Measurements from ENCODE around the gene MYO5B. TPM values are rescaled to one million over a fixed set of nuclear protein-coding genes. Genes with fewer than 3 reads are reported as not detected.

MYO5B gene
- total RNA-seq, 4 donors from 2014 or later = 6.3 to 35.2 (median 10.2) TPM

- no peaks in the 10 kb centered on the region for H3K9me3 ChIP-seq
- 56 to 77% methylated on average over 3 of the region's 3 CpGs for WGBS, 2 donors
- DNase-seq (ENCODE audit: low spot score in 2 of 2) = no peak
- H3K4me3 ChIP-seq = no peak overlapping the region
- TF ChIP-seq POLR2A (IDR thresholded peaks at IDR 0.05) (no peak), EP300 (IDR thresholded peaks at IDR 0.05) (no peak)
- no peak overlapping the region for H3K27ac ChIP-seq
- H3K36me3 ChIP-seq = no peaks in the 10 kb centered on the region
- H3K27me3 ChIP-seq = no peaks in the 10 kb centered on the region
- H3K4me1 ChIP-seq = peaks cover 0 to 10% (median 2%) of the 10 kb centered on the region in 4 donors
Observed at GRCh38 chr18:49973592-49973991, 221.4 kb downstream of the MYO5B start.

GRCh38 chr18:49972535-49972934, 222.4 kb downstream of the MYO5B start:
- H3K27me3 ChIP-seq = no peaks in the 10 kb centered on the region

GRCh38 chr18:49971462-49971861, 223.5 kb downstream of the MYO5B start:
- 78 to 86% methylated on average over 1 of the region's 1 CpG for WGBS, 2 donors
- Histone ChIP-seq H3K4me1 (peaks cover 0 to 5% (median 2%) of the 10 kb centered on the region in 4 donors), H3K9me3 (no peaks in the 10 kb centered on the region), H3K27me3 (no peaks in the 10 kb centered on the region), H3K4me3 (no peak overlapping the region), H3K27ac (no peak overlapping the region), H3K36me3 (no peaks in the 10 kb centered on the region)
- no peak for DNase-seq (ENCODE audit: low spot score in 2 of 2)
- TF ChIP-seq CTCF (IDR thresholded peaks at IDR 0.05) = no peak
- no peak for TF ChIP-seq EP300 (IDR thresholded peaks at IDR 0.05)
- no peak for TF ChIP-seq POLR2A (IDR thresholded peaks at IDR 0.05)

More at GRCh38 chr18:49972535-49972934, 222.4 kb downstream of the MYO5B start:
- no peak overlapping the region for H3K4me3 ChIP-seq
- no peaks in the 10 kb centered on the region for H3K36me3 ChIP-seq
- WGBS, 2 donors = 80 to 94% methylated on average over 3 of the region's 3 CpGs
- no peak overlapping the region for H3K27ac ChIP-seq
- no peaks in the 10 kb centered on the region for H3K9me3 ChIP-seq
- H3K4me1 ChIP-seq = peaks cover 0 to 10% (median 2%) of the 10 kb centered on the region in 4 donors
- TF ChIP-seq CTCF (IDR thresholded peaks at IDR 0.05) (no peak), EP300 (IDR thresholded peaks at IDR 0.05) (no peak), POLR2A (IDR thresholded peaks at IDR 0.05) (no peak)
- no peak for DNase-seq (ENCODE audit: low spot score in 2 of 2)

GRCh38 chr18:49970319-49970718, 224.6 kb downstream of the MYO5B start:
- TF ChIP-seq CTCF (IDR thresholded peaks at IDR 0.05) = no peak
- Histone ChIP-seq H3K27ac (no peak overlapping the region), H3K4me3 (no peak overlapping the region), H3K27me3 (no peaks in the 10 kb centered on the region), H3K9me3 (no peaks in the 10 kb centered on the region), H3K36me3 (no peaks in the 10 kb centered on the region), H3K4me1 (no peaks in the 10 kb centered on the region)
- DNase-seq (ENCODE audit: low spot score in 2 of 2) = no peak
- WGBS, 2 donors = 86 to 90% methylated on average over 4 of the region's 4 CpGs

GRCh38 chr18:49968644-49969309, 226.2 kb downstream of the MYO5B start:
- H3K27ac ChIP-seq = no peak overlapping the region
- H3K36me3 ChIP-seq = no peaks in the 10 kb centered on the region
- 55 to 65% methylated on average over 5 of the region's 5 CpGs for WGBS, 2 donors
- H3K9me3 ChIP-seq = no peaks in the 10 kb centered on the region
- H3K27me3 ChIP-seq = no peaks in the 10 kb centered on the region
- H3K4me3 ChIP-seq = no peak overlapping the region
- TF ChIP-seq CTCF (IDR thresholded peaks at IDR 0.05) = no peak
- no peak for TF ChIP-seq EP300 (IDR thresholded peaks at IDR 0.05)
- TF ChIP-seq POLR2A (IDR thresholded peaks at IDR 0.05) = no peak
- DNase-seq (ENCODE audit: low spot score in 2 of 2) = no peak
- H3K4me1 ChIP-seq = no peaks in the 10 kb centered on the region
